Stimulated activated CD4-positive, alpha-beta T cell treated with anti-CD3 and anti-CD28 coated beads, TNF-alpha, amount 100 ng/mL, for 4 hours (primary cell): ENCODE measurements around the gene SIRT5.
A peak's percentile ranks its signal among the peaks of the same experiment; 100 is the strongest.

Experiments used
- DNase-seq, 3 experiments: peaks; one replicate each; pipeline ENCODE4 v3.0.0-alpha.2; 2020; ENCODE audit warnings: low read depth in 3 of 3

SIRT5 gene

GRCh38 chr6:13574571-13575376 lies at the start of gene SIRT5:
Gene SIRT5, plus strand, starts transcription at chr6:13574601. Its CDS starts 9,510 bp downstream, at chr6:13584111.
- peak; percentile 45 to 50 (median 49) for DNase-seq

- DNase-seq, result no peak
Measured at GRCh38 chr6:13524801-13525508, 49.4 kb upstream of the SIRT5 start.

- no peak for DNase-seq
Measured at GRCh38 chr6:13526357-13526726, 48.1 kb upstream of the SIRT5 start.

GRCh38 chr6:13526727-13527670 lies 47.4 kb upstream of the SIRT5 start:
- no peak for DNase-seq

GRCh38 chr6:13527671-13528056 lies 46.7 kb upstream of the SIRT5 start:
- no peak for DNase-seq

GRCh38 chr6:13528232-13528631 lies 46.2 kb upstream of the SIRT5 start:
- DNase-seq, result no peak

GRCh38 chr6:13528777-13529343 lies 45.5 kb upstream of the SIRT5 start:
- no peak for DNase-seq

- no peak for DNase-seq
Measured at GRCh38 chr6:13531956-13532355, 42.4 kb upstream of the SIRT5 start.

GRCh38 chr6:13534536-13534935 lies 39.9 kb upstream of the SIRT5 start:
- DNase-seq, result no peak

GRCh38 chr6:13535306-13535705 lies 39.1 kb upstream of the SIRT5 start:
- DNase-seq, result no peak

GRCh38 chr6:13536796-13537526 lies 37.4 kb upstream of the SIRT5 start:
- DNase-seq, result no peak

- DNase-seq, result no peak
Measured at GRCh38 chr6:13537527-13537897, 36.9 kb upstream of the SIRT5 start.

- no peak for DNase-seq
Measured at GRCh38 chr6:13538084-13538483, 36.3 kb upstream of the SIRT5 start.

GRCh38 chr6:13538600-13538999 lies 35.8 kb upstream of the SIRT5 start:
- no peak for DNase-seq

- no peak for DNase-seq
Measured at GRCh38 chr6:13539572-13539971, 34.8 kb upstream of the SIRT5 start.

- no peak for DNase-seq
Measured at GRCh38 chr6:13541496-13541895, 32.9 kb upstream of the SIRT5 start.

GRCh38 chr6:13544454-13545186 lies 29.8 kb upstream of the SIRT5 start:
- no peak for DNase-seq

- DNase-seq, result no peak
Measured at GRCh38 chr6:13545885-13546284, 28.5 kb upstream of the SIRT5 start.

- no peak for DNase-seq
Measured at GRCh38 chr6:13548500-13549210, 25.7 kb upstream of the SIRT5 start.

GRCh38 chr6:13550656-13551055 lies 23.7 kb upstream of the SIRT5 start:
- no peak for DNase-seq
